HL-60 (cell line): ENCODE results near the gene INSYN1.

ENCODE experiments used
- POLR2AphosphoS5 ChIP-seq: IDR thresholded peaks from 2 replicates; pipeline ENCODE4 v1.6.1; 2012; ENCODE audit warnings: low read depth
- SPI1 ChIP-seq: IDR thresholded peaks from 2 replicates; pipeline ENCODE4 v1.6.1; 2012; ENCODE audit warnings: low read depth, mild to moderate bottlenecking, borderline replicate concordance
- TF ChIP-seq, protein P1 (sequence below): IDR thresholded peaks from one replicate; pipeline ENCODE4 v1.5.1; 2011; ENCODE audit warnings: low read length, control low read depth, inconsistent platforms; ENCODE audit not compliant: insufficient read depth

DNA sequence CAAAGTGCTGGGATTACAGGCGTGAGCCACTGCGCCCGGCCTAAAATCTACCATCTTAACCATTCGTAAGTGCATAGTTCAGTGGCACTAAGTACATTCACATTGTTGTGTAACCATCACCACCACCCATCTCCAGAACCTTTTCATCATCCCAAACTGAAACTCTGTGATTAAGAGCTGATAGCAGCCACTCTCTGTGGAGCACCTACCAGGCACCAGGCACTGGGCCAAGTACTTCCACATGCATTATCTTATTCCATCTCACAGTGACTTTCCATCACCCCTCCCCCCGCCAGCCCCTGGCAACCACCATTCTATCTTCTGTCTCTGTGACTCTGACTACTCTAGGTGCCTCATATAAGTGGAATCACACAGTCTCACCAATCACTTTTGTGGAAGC, 2.3 kb upstream of the INSYN1 start:
- TF ChIP-seq, protein P1, sequence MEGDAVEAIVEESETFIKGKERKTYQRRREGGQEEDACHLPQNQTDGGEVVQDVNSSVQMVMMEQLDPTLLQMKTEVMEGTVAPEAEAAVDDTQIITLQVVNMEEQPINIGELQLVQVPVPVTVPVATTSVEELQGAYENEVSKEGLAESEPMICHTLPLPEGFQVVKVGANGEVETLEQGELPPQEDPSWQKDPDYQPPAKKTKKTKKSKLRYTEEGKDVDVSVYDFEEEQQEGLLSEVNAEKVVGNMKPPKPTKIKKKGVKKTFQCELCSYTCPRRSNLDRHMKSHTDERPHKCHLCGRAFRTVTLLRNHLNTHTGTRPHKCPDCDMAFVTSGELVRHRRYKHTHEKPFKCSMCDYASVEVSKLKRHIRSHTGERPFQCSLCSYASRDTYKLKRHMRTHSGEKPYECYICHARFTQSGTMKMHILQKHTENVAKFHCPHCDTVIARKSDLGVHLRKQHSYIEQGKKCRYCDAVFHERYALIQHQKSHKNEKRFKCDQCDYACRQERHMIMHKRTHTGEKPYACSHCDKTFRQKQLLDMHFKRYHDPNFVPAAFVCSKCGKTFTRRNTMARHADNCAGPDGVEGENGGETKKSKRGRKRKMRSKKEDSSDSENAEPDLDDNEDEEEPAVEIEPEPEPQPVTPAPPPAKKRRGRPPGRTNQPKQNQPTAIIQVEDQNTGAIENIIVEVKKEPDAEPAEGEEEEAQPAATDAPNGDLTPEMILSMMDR: no peak
- TF ChIP-seq POLR2AphosphoS5 (no peak), SPI1 (no peak)
